ENCODE measurements around the gene ZBTB8OS.
"Not testable (repeated sequence)": the region's sequence is repeated elsewhere in the genome, so short reads cannot be mapped to it uniquely, and the experiment has no call there.

ZBTB8OS gene

DNA sequence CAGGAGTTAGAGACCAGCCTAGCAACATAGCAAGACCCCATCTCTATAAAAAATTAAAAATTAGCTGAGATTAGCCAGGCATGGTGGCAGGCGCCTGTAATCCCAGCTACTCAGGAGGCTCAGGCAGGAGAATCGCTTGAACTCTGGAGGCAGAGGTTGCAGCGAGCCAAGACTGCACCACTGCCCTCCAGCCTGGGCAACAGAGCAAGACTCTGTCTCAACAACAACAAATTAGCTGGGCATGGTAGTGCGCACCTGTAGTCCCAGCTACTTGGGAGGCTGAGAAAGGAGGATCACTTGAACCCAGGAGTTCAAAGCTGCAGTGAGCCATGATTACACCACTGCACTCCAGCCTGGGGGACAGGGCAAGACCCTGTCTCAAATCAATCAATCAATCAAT, 20.2 kb downstream of the ZBTB8OS start:
- H3K79me1 ChIP-seq (ENCODE audit: low read length); H3K27ac ChIP-seq (ENCODE audit: low read depth, low read length); H4K12ac ChIP-seq (ENCODE audit: low read depth, low read length); H2AFZ ChIP-seq (ENCODE audit: insufficient read depth, low read length, poor library complexity); H3K4ac ChIP-seq (ENCODE audit: low read depth, low read length); H2BK5ac ChIP-seq (ENCODE audit: low read depth, low read length, poor library complexity); H2BK12ac ChIP-seq (ENCODE audit: low read length); H4K8ac ChIP-seq (ENCODE audit: low read depth, low read length); H3K27me3 ChIP-seq (ENCODE audit: insufficient read depth, low read length); H2BK120ac ChIP-seq (ENCODE audit: insufficient read depth, low read length, poor library complexity); H4K91ac ChIP-seq (ENCODE audit: low read depth, low read length); H3K4me3 ChIP-seq (ENCODE audit: low read depth, low read length); H3K79me2 ChIP-seq (ENCODE audit: control insufficient read depth, insufficient read depth, low read length, poor library complexity); H2AK5ac ChIP-seq (ENCODE audit: low read length); DNase-seq; H3K9me3 ChIP-seq (ENCODE audit: insufficient read depth, low read depth, low read length); H3K18ac ChIP-seq (ENCODE audit: low read length); H3K9ac ChIP-seq (ENCODE audit: low read length); H3K4me1 ChIP-seq (ENCODE audit: control insufficient read depth in 1 of 2, insufficient read depth in 2 of 2, low read length in 2 of 2); H3K14ac ChIP-seq (ENCODE audit: low read length); H3K4me2 ChIP-seq (ENCODE audit: low read length); H3K23ac ChIP-seq (ENCODE audit: low read length): not testable (repeated sequence)
- no CpG with 5 or more reads among the region's 4 CpGs for WGBS (ENCODE audit: extremely low coverage, insufficient coverage, insufficient read length)
- peaks cover 8 to 25% of the 10 kb centered on the region in 2 experiments for H3K36me3 ChIP-seq (ENCODE audit: control insufficient read depth in 1 of 2, insufficient read depth in 2 of 2, low read length in 2 of 2)

DNA sequence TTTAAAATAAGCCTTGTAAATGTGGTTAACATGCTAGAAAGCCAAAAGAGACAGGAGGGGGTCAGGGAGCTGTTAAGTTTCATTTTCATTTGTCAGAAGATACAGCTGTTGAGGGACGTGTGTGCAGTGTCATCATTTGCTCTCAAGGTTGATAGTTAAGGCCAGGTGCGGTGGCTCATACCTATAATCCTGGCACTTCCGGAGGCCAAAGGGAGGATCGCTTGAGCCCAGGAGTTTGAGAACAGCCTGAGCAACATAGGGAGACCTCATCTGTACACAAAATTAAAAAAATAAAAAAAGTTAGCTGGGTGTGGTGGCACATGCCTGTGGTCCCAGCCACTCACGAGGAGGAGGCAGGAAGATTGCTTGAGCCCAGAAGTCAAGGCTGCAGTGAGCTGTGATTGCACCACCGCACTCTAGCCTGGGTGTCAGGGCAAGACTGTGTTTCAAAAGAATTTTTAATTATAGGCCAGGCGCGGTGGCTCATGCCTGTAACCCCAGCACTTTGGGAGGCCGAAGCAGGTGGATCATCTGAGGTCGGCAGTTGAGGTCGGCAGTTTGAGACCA, 22.7 kb downstream of the ZBTB8OS start:
- H4K12ac ChIP-seq (ENCODE audit: low read depth, low read length), result no peak overlapping the region
- H2AFZ ChIP-seq (ENCODE audit: insufficient read depth, low read length, poor library complexity), result no peak overlapping the region
- H3K9me3 ChIP-seq (ENCODE audit: insufficient read depth, low read depth, low read length), result no peaks in the 10 kb centered on the region
- no peaks in the 10 kb centered on the region for H3K79me1 ChIP-seq (ENCODE audit: low read length)
- no peaks in the 10 kb centered on the region for H3K79me2 ChIP-seq (ENCODE audit: control insufficient read depth, insufficient read depth, low read length, poor library complexity)
- H3K23ac ChIP-seq (ENCODE audit: low read length), result no peak overlapping the region
- no peak for DNase-seq
- no peak overlapping the region for H3K4ac ChIP-seq (ENCODE audit: low read depth, low read length)
- no peak overlapping the region for H2BK12ac ChIP-seq (ENCODE audit: low read length)
- no peak overlapping the region for H2BK120ac ChIP-seq (ENCODE audit: insufficient read depth, low read length, poor library complexity)
- H3K27me3 ChIP-seq (ENCODE audit: insufficient read depth, low read length), result no peaks in the 10 kb centered on the region
- no peak overlapping the region for H2BK5ac ChIP-seq (ENCODE audit: low read depth, low read length, poor library complexity)
- H3K4me1 ChIP-seq (ENCODE audit: control insufficient read depth in 1 of 2, insufficient read depth in 2 of 2, low read length in 2 of 2), result no peaks in the 10 kb centered on the region
- H3K18ac ChIP-seq (ENCODE audit: low read length), result no peak overlapping the region
- H2AK5ac ChIP-seq (ENCODE audit: low read length), result no peak overlapping the region
- H3K36me3 ChIP-seq (ENCODE audit: control insufficient read depth in 1 of 2, insufficient read depth in 2 of 2, low read length in 2 of 2), result peaks cover 8 to 24% of the 10 kb centered on the region in 2 experiments
- no peak overlapping the region for H4K8ac ChIP-seq (ENCODE audit: low read depth, low read length)
- no CpG with 5 or more reads among the region's 11 CpGs for WGBS (ENCODE audit: extremely low coverage, insufficient coverage, insufficient read length)
- no peak overlapping the region for H3K4me3 ChIP-seq (ENCODE audit: low read depth, low read length)
- no peak overlapping the region for H4K91ac ChIP-seq (ENCODE audit: low read depth, low read length)
- no peak overlapping the region for H3K4me2 ChIP-seq (ENCODE audit: low read length)
- no peak overlapping the region for H3K27ac ChIP-seq (ENCODE audit: low read depth, low read length)
- no peak overlapping the region for H3K14ac ChIP-seq (ENCODE audit: low read length)
- no peak overlapping the region for H3K9ac ChIP-seq (ENCODE audit: low read length)

DNA sequence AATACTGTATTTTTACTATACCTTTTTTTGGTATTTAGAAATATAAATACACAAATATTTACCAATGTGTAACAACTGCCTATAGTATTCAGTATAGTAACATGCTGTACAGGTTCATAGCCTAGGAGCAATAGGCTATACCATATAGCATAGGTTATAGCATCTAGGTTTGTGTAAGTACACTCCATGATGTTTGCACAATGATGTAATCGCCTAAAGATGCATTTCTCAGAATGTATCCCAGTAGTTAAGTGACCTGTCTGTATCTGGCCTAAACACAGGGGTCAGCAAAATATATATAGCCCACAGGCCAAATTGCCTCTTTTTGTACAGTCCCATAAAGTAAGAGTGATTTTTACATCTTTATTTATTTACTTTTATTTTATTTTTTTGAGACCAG, 24.2 kb downstream of the ZBTB8OS start:
- no peak overlapping the region for H3K23ac ChIP-seq (ENCODE audit: low read length)
- H3K18ac ChIP-seq (ENCODE audit: low read length), result no peak overlapping the region
- H2BK5ac ChIP-seq (ENCODE audit: low read depth, low read length, poor library complexity), result no peak overlapping the region
- no peak overlapping the region for H2BK120ac ChIP-seq (ENCODE audit: insufficient read depth, low read length, poor library complexity)
- no peak overlapping the region for H2AK5ac ChIP-seq (ENCODE audit: low read length)
- H3K4ac ChIP-seq (ENCODE audit: low read depth, low read length), result no peak overlapping the region
- no peak overlapping the region for H4K12ac ChIP-seq (ENCODE audit: low read depth, low read length)
- H3K79me1 ChIP-seq (ENCODE audit: low read length), result no peaks in the 10 kb centered on the region
- no peak for DNase-seq
- WGBS (ENCODE audit: extremely low coverage, insufficient coverage, insufficient read length), result no CpG with 5 or more reads among the region's 1 CpG
- H2AFZ ChIP-seq (ENCODE audit: insufficient read depth, low read length, poor library complexity), result no peak overlapping the region
- H3K4me2 ChIP-seq (ENCODE audit: low read length), result no peak overlapping the region
- H3K36me3 ChIP-seq (ENCODE audit: control insufficient read depth in 1 of 2, insufficient read depth in 2 of 2, low read length in 2 of 2), result peaks cover 6 to 19% of the 10 kb centered on the region in 2 experiments
- H3K9ac ChIP-seq (ENCODE audit: low read length), result no peak overlapping the region
- no peaks in the 10 kb centered on the region for H3K9me3 ChIP-seq (ENCODE audit: insufficient read depth, low read depth, low read length)
- H3K79me2 ChIP-seq (ENCODE audit: control insufficient read depth, insufficient read depth, low read length, poor library complexity), result no peaks in the 10 kb centered on the region
- no peak overlapping the region for H3K27ac ChIP-seq (ENCODE audit: low read depth, low read length)
- no peak overlapping the region for H2BK12ac ChIP-seq (ENCODE audit: low read length)
- no peaks in the 10 kb centered on the region for H3K27me3 ChIP-seq (ENCODE audit: insufficient read depth, low read length)
- H4K91ac ChIP-seq (ENCODE audit: low read depth, low read length), result no peak overlapping the region
- H3K14ac ChIP-seq (ENCODE audit: low read length), result no peak overlapping the region
- H3K4me1 ChIP-seq (ENCODE audit: control insufficient read depth in 1 of 2, insufficient read depth in 2 of 2, low read length in 2 of 2), result no peaks in the 10 kb centered on the region
- no peak overlapping the region for H4K8ac ChIP-seq (ENCODE audit: low read depth, low read length)
- no peak overlapping the region for H3K4me3 ChIP-seq (ENCODE audit: low read depth, low read length)

DNA sequence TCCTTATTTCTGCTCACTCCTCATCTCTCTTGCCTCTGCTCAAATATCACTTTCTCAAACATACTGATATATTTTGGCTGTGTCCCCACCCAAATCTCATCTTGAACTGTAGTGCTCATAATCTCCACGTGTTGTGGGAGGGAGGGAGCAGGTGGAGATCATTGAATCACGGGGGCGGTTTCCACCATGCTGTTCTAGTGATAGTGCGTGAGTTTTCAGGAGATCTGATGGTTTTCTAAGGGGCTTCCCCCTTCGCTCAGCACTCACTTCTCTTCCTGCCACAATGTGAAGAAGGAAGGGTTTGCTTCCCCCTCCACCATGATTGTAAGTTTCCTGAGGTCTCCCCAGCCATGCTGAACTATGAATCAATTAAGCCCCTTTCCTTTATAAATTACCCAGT, 26.6 kb downstream of the ZBTB8OS start:
- H3K36me3 ChIP-seq (ENCODE audit: control insufficient read depth in 1 of 2, insufficient read depth in 2 of 2, low read length in 2 of 2), result peaks cover 10 to 12% of the 10 kb centered on the region in 2 experiments
- H2BK12ac ChIP-seq (ENCODE audit: low read length), result no peak overlapping the region
- H3K27me3 ChIP-seq (ENCODE audit: insufficient read depth, low read length), result no peaks in the 10 kb centered on the region
- H3K18ac ChIP-seq (ENCODE audit: low read length), result no peak overlapping the region
- H3K4ac ChIP-seq (ENCODE audit: low read depth, low read length), result no peak overlapping the region
- H3K9ac ChIP-seq (ENCODE audit: low read length), result no peak overlapping the region
- no peak overlapping the region for H3K27ac ChIP-seq (ENCODE audit: low read depth, low read length)
- no peak overlapping the region for H2AFZ ChIP-seq (ENCODE audit: insufficient read depth, low read length, poor library complexity)
- H3K79me1 ChIP-seq (ENCODE audit: low read length), result no peaks in the 10 kb centered on the region
- no CpG with 5 or more reads among the region's 5 CpGs for WGBS (ENCODE audit: extremely low coverage, insufficient coverage, insufficient read length)
- no peak overlapping the region for H2AK5ac ChIP-seq (ENCODE audit: low read length)
- no peak overlapping the region for H4K91ac ChIP-seq (ENCODE audit: low read depth, low read length)
- H3K23ac ChIP-seq (ENCODE audit: low read length), result no peak overlapping the region
- no peak overlapping the region for H3K4me2 ChIP-seq (ENCODE audit: low read length)
- H2BK120ac ChIP-seq (ENCODE audit: insufficient read depth, low read length, poor library complexity), result no peak overlapping the region
- H2BK5ac ChIP-seq (ENCODE audit: low read depth, low read length, poor library complexity), result no peak overlapping the region
- no peak for DNase-seq
- no peaks in the 10 kb centered on the region for H3K79me2 ChIP-seq (ENCODE audit: control insufficient read depth, insufficient read depth, low read length, poor library complexity)
- H3K9me3 ChIP-seq (ENCODE audit: insufficient read depth, low read depth, low read length), result no peaks in the 10 kb centered on the region
- no peak overlapping the region for H4K8ac ChIP-seq (ENCODE audit: low read depth, low read length)
- H4K12ac ChIP-seq (ENCODE audit: low read depth, low read length), result no peak overlapping the region
- H3K14ac ChIP-seq (ENCODE audit: low read length), result no peak overlapping the region
- H3K4me1 ChIP-seq (ENCODE audit: control insufficient read depth in 1 of 2, insufficient read depth in 2 of 2, low read length in 2 of 2), result no peaks in the 10 kb centered on the region
- no peak overlapping the region for H3K4me3 ChIP-seq (ENCODE audit: low read depth, low read length)

Data from trophoblast cell (in vitro differentiated cells and primary cell).